Duodenal mucosa (tissue), 2 donors: Measurements from ENCODE around the gene MOV10L1.

Experiments
- H3K27ac ChIP-seq: one replicate; pipeline ENCODE4 v1.7.0; 2013; ENCODE audit warnings: low read depth, low read length
- H3K27me3 ChIP-seq, 2 donors: one replicate each; pipeline ENCODE4 v1.7.0; 2013; ENCODE audit warnings: low read length in 2 of 2, control low read depth in 1 of 2; ENCODE audit not compliant: insufficient read depth in 2 of 2, control insufficient read depth in 1 of 2
- H3K36me3 ChIP-seq, 2 donors: one replicate each; pipeline ENCODE4 v1.7.0; 2013; ENCODE audit warnings: low read length in 2 of 2, control low read depth in 1 of 2; ENCODE audit not compliant: insufficient read depth in 2 of 2, control insufficient read depth in 1 of 2
- H3K4me1 ChIP-seq, 2 donors: one replicate each; pipeline ENCODE4 v1.7.0; 2013; ENCODE audit warnings: low read length in 2 of 2, control low read depth in 1 of 2; ENCODE audit not compliant: insufficient read depth in 2 of 2, control insufficient read depth in 1 of 2
- H3K4me3 ChIP-seq, 2 donors: one replicate each; pipeline ENCODE4 v1.7.0; 2013; ENCODE audit warnings: low read length in 2 of 2, low read depth in 1 of 2
- H3K9ac ChIP-seq, 2 donors: one replicate each; pipeline ENCODE4 v1.7.0; 2013; ENCODE audit warnings: low read length in 2 of 2, low read depth in 1 of 2
- H3K9me3 ChIP-seq, 2 donors: one replicate each; pipeline ENCODE4 v1.7.0; 2013; ENCODE audit warnings: low read length in 2 of 2, control low read depth in 1 of 2; ENCODE audit not compliant: control insufficient read depth in 1 of 2

MOV10L1 gene

GRCh38 chr22:50189184-50189848, 99.5 kb downstream of the MOV10L1 start:
- Histone ChIP-seq H3K27me3 (no peaks in the 10 kb centered on the region), H3K9me3 (no peaks in the 10 kb centered on the region), H3K27ac (peak overlapping the region; percentile 85), H3K36me3 (peaks cover 8 to 13% of the 10 kb centered on the region in 2 donors), H3K4me1 (peaks cover 42 to 67% of the 10 kb centered on the region in 2 donors), H3K9ac (peak overlapping the region; percentile 67 to 89), H3K4me3 (peak overlapping the region in 1 of 2 donors; percentile 77)

GRCh38 chr22:50189849-50190181, 100.0 kb downstream of the MOV10L1 start:
- Histone ChIP-seq H3K36me3 (peaks cover 9 to 18% of the 10 kb centered on the region in 2 donors), H3K4me1 (peaks cover 42 to 64% of the 10 kb centered on the region in 2 donors), H3K9ac (peak overlapping the region; percentile 67 to 89), H3K27ac (peak overlapping the region; percentile 85), H3K27me3 (no peaks in the 10 kb centered on the region), H3K4me3 (peak overlapping the region; percentile 70 to 77), H3K9me3 (no peaks in the 10 kb centered on the region)

GRCh38 chr22:50190182-50190940, 100.6 kb downstream of the MOV10L1 start:
- H3K36me3 ChIP-seq: peaks cover 9 to 23% of the 10 kb centered on the region in 2 donors
- peaks cover 38 to 60% of the 10 kb centered on the region in 2 donors for H3K4me1 ChIP-seq
- H3K4me3 ChIP-seq: peak overlapping the region; percentile 70 to 77
- H3K27ac ChIP-seq: peak overlapping the region; percentile 85
- H3K9ac ChIP-seq: peak overlapping the region; percentile 67 to 89
- no peaks in the 10 kb centered on the region for H3K9me3 ChIP-seq
- no peaks in the 10 kb centered on the region for H3K27me3 ChIP-seq

- peak overlapping the region; percentile 67 to 89 for H3K9ac ChIP-seq
- H3K36me3 ChIP-seq: peaks cover 9 to 27% of the 10 kb centered on the region in 2 donors
- no peaks in the 10 kb centered on the region for H3K27me3 ChIP-seq
- peaks cover 37 to 59% of the 10 kb centered on the region in 2 donors for H3K4me1 ChIP-seq
- peak overlapping the region; percentile 70 to 77 for H3K4me3 ChIP-seq
- H3K27ac ChIP-seq: peak overlapping the region; percentile 85
- no peaks in the 10 kb centered on the region for H3K9me3 ChIP-seq
Measured at GRCh38 chr22:50190941-50191741, 101.3 kb downstream of the MOV10L1 start.

GRCh38 chr22:50192436-50193204, 102.8 kb downstream of the MOV10L1 start:
- Histone ChIP-seq H3K9me3 (no peaks in the 10 kb centered on the region), H3K4me3 (peak overlapping the region; percentile 22 to 36), H3K27ac (peak overlapping the region; percentile 14), H3K9ac (peak overlapping the region in 1 of 2 donors; percentile 33), H3K36me3 (peaks cover 9 to 32% of the 10 kb centered on the region in 2 donors), H3K27me3 (no peaks in the 10 kb centered on the region), H3K4me1 (peaks cover 29 to 47% of the 10 kb centered on the region in 2 donors)

GRCh38 chr22:50193621-50194020, 103.8 kb downstream of the MOV10L1 start:
- Histone ChIP-seq H3K27ac (no peak overlapping the region), H3K4me1 (peaks cover 25 to 44% of the 10 kb centered on the region in 2 donors), H3K4me3 (no peak overlapping the region), H3K27me3 (no peaks in the 10 kb centered on the region), H3K9ac (no peak overlapping the region), H3K36me3 (peaks cover 9 to 35% of the 10 kb centered on the region in 2 donors), H3K9me3 (no peaks in the 10 kb centered on the region)

GRCh38 chr22:50194037-50194805, 104.4 kb downstream of the MOV10L1 start:
- Histone ChIP-seq H3K4me3 (no peak overlapping the region), H3K9ac (no peak overlapping the region), H3K27ac (no peak overlapping the region), H3K36me3 (peaks cover 9 to 40% of the 10 kb centered on the region in 2 donors), H3K9me3 (no peaks in the 10 kb centered on the region), H3K27me3 (no peaks in the 10 kb centered on the region), H3K4me1 (peaks cover 19 to 38% of the 10 kb centered on the region in 2 donors)

- Histone ChIP-seq H3K27me3 (no peaks in the 10 kb centered on the region), H3K9ac (no peak overlapping the region), H3K27ac (no peak overlapping the region), H3K4me1 (peaks cover 7 to 27% of the 10 kb centered on the region in 2 donors), H3K9me3 (no peaks in the 10 kb centered on the region), H3K4me3 (no peak overlapping the region), H3K36me3 (peaks cover 9 to 41% of the 10 kb centered on the region in 2 donors)
Measured at GRCh38 chr22:50196256-50196655, 106.5 kb downstream of the MOV10L1 start.
